Measurements from ENCODE around the gene CHD3.

The CHD3 gene

DNA sequence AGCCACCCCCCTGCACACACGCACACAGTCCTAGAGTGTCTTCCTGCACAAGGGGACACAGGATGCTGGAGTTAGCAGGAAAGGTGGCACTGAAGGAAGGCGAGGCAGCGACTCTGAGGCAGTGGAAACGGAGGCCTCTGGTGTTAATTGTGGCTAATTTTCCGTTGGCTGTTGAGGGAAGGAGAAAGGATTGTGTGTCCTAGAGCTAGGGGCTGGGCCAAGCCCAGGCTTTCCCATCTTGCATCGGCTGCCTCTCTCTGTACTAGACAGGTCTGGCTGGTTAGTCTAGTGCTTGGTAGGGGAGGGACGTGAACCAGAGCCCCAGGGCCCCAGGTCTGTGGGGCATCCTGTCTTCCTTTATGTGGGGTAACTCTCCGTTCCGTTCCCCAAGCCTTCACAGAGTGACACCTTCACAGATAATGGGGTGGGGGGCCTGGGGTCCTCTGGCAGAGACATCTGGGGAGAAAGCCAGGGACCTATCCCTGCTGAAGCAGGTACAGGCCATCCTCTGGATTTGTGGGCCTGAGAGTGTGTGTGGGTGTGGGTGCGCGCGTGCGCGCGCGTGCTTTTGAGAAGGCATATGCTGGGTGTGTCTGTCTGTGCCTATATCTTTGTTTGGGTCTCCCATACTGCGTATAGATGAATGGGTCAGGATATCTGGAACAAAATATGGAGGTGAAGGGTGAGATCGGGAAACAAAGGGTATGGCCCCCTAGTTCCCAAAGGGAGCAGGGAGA is at the start of gene CHD3:
Gene CHD3 (plus strand): TSS at position 606 of the 737 bp plus-strand sequence. CDS start 212 bp downstream, outside the sequence.
- DNase-seq = peak in 2 of 51 donors; percentile 43 to 50

- DNase-seq = no peak
Observed at GRCh38 chr17:7839190-7839875, 49.3 kb upstream of the CHD3 start.

DNA sequence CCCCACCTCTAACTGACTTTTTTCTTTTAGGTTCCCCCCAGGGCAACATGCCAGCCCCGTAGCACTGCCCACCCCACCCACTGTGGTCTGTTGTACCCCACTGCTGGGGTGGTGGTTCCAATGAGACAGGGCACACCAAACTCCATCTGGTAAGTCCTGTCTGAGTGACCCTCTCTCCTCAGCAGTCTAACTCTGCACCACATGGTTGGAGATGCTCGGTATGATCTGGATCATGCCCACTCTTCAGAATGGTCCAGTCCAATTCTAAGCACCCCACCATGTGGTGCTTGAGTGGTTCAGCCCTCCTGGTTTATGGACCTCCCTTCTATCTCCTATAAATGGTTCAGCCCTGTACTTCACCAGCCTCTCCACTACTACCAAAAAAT is 48.7 kb upstream of the CHD3 start:
- no peak for DNase-seq

DNA sequence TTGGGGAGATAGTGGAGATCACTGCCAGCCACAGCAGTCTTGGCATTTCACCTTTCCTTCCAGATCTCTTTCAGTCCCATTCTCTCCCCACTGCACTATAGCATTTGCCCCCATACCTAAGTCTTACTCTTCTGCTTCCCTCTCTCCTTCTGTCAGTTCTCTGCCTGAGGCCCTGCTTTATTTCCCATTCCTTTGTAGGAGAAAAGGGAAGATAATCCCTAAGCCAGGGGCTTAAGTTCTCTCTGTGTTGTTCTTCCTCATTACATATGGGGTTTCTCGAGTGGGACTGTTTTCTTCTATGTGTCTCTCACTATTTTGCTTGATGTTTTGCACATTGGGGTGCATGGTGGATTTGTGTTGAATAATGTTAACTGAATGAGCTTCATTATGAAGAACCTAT is 48.1 kb upstream of the CHD3 start:
- no peak for DNase-seq

GRCh38 chr17:7840875-7841274 is 47.7 kb upstream of the CHD3 start:
- no peak for DNase-seq

DNA sequence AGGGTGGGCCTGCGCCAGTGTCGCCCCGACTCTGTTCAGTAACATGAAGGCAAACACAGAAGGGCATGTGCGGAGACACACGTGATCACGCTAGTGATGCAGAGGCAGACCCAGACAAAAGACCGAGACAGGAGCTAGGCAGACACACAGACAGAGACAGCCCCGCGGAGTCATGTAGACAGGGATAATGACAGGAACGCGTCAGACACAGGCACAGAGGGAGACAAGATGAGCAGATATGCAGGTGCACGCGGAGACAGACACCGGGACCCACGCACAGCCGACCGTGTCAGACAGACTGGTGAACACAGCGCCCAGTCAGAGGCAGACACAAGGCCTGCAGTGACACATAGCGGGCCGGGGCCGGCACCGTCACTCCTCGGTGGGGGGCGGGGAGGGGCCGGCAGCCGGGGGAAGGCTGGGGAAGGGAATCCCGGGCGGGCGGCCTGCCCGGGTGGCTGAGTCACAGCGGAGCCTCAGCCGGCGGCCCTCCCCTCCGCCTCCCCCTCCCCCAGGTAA is 47.1 kb upstream of the CHD3 start:
- DNase-seq = peak in 46 of 51 donors; percentile 54 to 95 (median 87)

DNA sequence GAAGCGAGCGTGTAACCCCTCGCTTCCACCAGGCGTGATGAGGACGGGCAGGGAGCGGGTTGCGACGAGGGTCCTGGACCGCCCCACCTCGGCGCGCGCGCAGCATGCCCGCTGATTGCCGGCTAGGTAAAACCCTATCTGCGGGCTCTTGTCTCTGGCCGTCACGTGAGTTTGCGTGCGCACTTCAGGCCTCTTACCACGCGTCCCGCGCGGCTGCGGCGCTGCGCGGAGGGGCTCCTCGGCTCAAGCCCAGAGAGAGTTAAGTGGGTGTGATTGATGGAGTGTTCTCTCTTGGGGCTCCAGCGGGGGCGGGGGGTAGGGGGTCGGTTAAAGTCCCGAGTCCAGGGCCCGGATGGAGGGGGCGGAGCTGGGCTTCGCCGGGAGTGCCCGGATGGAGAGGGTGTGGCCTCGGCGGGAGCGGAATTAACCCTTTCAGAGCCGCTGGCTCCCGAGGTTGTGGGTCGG is 46.6 kb upstream of the CHD3 start:
- peak; percentile 68 to 95 (median 89) for DNase-seq

GRCh38 chr17:7842380-7843256 is 46.0 kb upstream of the CHD3 start:
- DNase-seq = peak in 37 of 51 donors; percentile 32 to 92 (median 65)

GRCh38 chr17:7843257-7843535 is 45.4 kb upstream of the CHD3 start:
- peak in 3 of 51 donors; percentile 62 to 68 (median 63) for DNase-seq

DNA sequence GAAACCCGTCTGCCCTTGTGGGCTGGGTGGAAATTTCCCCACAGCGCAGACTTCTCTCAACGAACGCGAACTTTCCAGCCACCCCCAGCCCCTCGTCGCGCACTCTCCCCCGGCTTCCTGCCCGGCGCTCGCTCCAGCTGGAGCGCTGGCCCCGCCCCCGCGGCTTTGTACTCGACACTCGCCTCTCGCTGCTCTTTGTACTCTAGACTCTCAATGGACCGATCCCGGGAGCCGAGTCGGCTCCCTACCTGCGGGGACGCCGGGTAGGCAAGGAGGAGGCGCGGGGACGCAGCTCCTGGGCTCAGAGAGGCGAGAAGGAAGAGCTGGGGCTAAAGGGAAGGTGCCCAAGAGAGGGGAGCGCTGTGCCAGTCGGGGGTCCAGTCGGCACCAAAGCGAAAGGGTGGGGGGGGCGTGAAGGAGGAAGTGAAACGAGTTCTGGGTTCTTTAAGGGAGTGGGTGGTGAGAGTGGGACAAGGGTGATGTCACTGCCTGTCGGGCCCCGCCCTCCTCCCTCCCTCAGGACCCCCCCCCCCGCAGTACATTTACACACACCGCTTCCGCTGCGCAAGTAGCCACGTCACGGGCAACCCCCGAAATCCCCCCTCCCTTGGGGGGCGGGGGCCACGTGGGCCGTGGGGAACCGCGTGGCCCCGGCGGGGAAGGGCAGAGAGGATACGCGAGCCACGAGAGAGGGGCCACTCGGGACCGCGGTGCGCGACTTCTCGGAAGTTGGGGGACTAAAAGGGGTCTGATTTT is 44.9 kb upstream of the CHD3 start:
- DNase-seq = peak in 47 of 51 donors; percentile 35 to 88 (median 67)

DNA sequence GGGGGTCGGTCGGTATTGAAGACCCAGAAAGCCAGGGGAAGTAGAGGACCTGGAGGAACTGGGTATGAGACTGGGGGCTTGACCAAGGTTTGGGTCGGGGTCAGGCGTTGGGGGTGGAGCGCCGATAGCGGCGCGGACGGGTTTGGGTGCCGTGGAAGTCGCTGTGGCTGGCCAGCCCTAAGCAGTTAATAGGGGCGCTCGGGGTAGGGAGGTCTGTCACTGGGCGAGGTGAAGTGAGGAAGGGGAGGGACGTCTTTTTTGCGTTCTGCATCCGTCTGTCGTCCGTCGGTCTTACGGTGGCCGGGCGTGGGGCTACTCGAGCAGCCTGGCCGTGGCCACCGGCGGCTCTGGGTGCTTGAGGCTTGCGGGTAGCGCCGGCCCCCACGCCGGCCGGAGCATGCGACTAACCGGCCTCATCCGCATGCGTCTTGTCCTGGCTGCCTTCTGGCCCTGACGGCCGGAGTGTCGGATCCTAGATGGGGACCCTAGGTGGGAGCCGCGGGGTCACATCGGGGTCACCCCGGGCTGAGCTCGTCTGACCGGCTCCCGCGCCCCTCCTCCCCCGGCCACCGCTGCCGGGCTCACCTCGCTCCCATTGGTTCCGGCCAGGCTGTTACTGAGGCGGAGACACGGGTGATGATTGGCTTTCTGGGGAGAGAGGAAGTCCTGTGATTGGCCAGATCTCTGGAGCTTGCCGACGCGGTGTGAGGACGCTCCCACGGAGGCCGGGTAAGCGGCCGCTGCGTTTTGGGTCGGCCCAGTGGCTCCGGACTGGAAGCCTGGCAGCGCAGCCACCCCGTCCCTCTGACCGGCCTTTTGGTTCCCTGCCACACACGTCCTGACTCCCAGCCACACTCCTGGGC is 44.1 kb upstream of the CHD3 start:
- peak in 50 of 51 donors; percentile 50 to 96 (median 89) for DNase-seq

DNA sequence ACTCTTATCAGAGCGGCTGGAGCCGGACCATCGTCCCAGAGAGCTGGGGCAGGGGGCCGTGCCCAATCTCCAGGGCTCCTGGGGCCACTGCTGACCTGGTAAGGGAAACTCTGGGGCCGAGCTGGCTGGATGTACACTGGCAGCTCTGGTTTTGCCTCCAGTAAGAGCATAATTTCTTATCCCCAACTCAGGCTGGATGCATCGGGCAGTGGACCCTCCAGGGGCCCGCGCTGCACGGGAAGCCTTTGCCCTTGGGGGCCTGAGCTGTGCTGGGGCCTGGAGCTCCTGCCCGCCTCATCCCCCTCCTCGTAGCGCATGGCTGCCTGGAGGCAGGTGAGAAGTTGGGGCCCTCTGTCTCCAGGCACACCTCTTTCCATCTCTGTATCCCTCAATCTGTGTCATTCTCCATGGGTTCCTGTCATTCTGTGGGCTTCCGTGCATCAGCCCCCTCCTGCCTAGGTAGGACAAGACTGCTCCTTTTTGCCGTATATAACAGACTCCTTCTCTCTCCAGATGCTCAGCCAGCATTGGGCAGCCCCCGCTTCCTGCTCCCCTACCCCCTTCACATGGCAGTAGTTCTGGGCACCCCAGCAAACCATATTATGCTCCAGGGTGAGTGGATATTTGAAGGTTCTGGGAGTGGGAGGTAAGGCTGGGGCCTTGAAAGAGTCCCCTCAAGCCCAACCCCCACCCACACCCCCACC is 43.1 kb upstream of the CHD3 start:
- no peak for DNase-seq

DNA sequence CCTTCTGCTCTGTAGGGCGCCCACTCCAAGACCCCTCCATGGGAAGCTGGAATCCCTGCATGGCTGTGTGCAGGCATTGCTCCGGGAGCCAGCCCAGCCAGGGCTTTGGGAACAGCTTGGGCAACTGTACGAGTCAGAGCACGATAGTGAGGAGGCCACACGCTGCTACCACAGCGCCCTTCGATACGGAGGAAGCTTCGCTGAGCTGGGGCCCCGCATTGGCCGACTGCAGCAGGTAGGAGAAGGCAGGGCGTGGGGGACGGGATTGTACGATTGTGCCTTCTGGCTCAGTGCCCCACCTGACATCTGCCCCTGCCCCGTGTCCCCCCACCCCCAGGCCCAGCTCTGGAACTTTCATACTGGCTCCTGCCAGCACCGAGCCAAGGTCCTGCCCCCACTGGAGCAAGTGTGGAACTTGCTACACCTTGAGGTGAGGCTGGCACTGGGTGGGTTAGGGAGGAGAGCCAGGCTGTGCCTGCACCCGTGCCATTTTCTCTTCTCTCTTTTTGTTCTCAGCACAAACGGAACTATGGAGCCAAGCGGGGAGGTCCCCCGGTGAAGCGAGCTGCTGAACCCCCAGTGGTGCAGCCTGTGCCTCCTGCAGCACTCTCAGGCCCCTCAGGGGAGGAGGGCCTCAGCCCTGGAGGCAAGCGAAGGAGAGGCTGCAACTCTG is 42.4 kb upstream of the CHD3 start:
- no peak for DNase-seq

GRCh38 chr17:7846765-7847661 is 41.6 kb upstream of the CHD3 start:
- no peak for DNase-seq

GRCh38 chr17:7848131-7848579 is 40.4 kb upstream of the CHD3 start:
- no peak for DNase-seq

GRCh38 chr17:7848739-7849129 is 39.9 kb upstream of the CHD3 start:
- no peak for DNase-seq

DNA sequence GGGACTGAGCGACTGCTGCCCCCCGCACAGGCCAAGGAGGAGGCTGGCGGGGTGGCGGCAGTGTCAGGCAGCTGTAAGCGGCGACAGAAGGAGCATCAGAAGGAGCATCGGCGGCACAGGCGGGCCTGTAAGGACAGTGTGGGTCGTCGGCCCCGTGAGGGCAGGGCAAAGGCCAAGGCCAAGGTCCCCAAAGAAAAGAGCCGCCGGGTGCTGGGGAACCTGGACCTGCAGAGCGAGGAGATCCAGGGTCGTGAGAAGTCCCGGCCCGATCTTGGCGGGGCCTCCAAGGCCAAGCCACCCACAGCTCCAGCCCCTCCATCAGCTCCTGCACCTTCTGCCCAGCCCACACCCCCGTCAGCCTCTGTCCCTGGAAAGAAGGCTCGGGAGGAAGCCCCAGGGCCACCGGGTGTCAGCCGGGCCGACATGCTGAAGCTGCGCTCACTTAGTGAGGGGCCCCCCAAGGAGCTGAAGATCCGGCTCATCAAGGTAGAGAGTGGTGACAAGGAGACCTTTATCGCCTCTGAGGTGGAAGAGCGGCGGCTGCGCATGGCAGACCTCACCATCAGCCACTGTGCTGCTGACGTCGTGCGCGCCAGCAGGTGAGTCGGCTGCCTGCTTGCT is 39.3 kb upstream of the CHD3 start:
- no peak for DNase-seq

Data from hypothalamus (tissue), 51 donors.